NCI-H1048 (cell line): ENCODE data around the gene PEX12.
"Not testable (repeated sequence)": the region's sequence is repeated elsewhere in the genome, so short reads cannot be mapped to it uniquely, and the experiment has no call there.

ENCODE experiments used
- DNase-seq: peaks from one replicate; lab custom pipeline; 2025; lab: John Stamatoyannopoulos, UW

The PEX12 gene

DNA sequence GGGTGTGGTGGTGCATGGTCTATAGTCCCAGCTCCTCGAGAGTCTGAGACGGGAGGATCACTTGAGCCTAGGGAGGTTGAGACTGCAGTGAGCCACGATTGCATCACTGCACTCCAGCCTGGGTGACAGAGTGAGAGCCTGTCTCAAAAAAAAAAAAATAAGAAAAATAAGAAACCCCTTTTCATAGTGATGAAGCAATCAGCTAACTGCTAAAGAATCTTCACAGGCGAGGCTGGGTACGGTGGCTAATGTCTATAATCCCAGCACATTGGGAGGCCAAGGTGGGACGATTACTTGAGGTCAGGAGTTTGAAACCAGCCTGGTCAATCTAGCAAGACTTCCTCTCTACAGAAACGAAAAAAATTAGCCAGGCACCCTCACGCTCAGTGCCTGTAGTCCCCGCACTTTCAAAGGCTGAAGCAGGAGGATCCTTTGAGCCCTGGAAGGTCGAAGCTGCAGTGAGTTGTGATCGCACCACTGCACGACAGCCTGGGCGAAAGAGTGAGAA is 41.7 kb downstream of the PEX12 start:
- DNase-seq = no peak

DNA sequence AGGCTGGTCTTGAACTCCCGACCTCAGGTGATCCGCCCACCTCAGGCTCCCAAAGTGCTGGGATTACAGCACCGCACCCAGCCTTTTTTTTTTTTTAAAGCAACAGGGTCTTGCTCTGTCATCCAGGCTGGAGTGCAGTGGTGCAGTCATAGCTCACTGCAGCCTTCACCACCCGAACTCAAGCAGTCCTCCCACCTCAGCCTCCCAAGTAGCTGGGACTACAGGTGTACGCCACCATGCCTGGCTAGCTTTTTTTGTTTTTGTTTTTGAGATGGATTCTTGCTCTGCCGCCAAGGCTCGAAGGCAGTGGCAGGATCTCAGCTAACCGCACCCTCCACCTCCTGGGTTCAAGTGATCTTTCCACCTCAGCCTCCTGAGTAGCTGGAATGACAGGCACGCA is 43.0 kb downstream of the PEX12 start:
- DNase-seq = not testable (repeated sequence)

DNA sequence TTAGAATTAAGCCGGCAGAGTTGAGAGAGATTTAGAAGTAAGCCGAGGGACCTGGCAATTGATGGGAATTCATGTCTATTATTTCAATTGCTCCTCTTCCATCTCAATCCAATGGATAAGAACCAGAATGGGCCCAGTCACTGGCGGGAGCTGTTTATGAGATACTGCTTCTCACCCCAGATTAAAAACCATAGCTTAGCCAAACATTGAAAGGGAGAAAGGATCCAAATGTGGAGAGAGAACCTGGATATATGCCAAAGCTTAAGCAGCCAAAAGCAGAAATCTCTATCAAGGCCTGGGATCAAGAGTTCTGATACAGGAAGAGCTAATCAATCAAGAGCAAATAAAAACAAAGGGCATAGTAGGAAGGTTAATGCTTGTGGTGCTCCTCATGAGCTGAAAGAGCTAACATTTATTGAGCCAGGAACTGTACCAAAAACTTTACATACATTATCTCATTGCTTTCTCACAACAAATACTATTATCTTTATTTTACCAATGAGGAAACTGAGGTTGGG is 43.7 kb downstream of the PEX12 start:
- no peak for DNase-seq

DNA sequence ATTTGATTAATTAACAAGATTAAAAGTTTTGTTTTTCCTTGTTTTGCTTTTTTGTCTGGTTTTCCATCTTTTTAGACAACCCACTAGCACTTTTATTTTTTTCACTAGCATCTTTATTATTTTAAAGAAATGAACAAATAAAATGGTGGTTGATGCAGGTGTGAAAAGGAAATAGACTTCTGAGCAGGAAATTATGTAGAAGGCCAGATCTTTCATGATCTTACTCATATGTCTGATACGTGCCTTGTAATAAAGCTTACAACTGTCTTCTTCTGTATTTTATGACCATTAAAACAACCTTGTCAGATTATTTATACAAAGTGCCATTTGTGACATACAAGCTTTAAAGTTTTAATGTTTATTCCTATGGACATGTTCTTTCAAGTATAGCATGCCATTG is 47.2 kb downstream of the PEX12 start:
- DNase-seq = no peak

DNA sequence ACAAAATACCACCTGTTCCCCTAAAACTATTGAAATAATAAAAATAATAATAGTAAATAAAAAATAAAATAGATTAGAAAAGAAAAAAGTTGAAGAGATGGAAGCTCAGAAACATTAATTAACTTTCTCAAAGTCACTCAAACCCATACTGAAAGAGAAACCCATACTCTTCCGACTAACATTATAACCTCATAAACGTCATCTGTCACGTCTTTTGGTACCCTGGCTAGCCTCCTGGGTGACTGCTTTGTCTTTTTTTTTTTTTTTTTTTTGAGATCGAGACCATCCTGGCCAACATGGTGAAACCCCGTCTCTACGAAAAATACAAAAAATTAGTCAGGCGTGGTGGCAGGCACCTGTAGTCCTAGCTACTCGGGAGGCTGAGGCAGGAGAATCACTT is 48.5 kb downstream of the PEX12 start:
- DNase-seq = no peak

DNA sequence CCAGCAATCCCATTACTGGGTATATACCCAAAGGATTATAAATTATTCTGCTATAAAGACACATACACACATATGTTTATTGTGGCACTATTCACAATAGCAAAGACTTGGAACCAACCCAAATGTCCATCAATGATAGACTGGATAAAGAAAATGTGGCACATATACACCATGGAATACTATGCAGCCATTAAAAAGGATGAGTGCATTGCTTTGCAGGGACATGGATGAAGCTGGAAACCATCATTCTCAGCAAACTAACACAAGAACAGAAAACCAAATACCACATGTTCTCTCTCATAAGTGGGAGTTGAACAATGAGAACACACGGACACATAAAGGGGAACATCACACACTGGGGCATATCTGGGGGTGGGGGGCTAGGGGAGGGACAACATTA is 49.0 kb downstream of the PEX12 start:
- not testable (repeated sequence) for DNase-seq
